SU-DHL-6 (cell line): Measurements from ENCODE around the gene RAB36.

Source experiments
- H2AFZ ChIP-seq: fragments of 200-600 bp; sonication (generic); 2 replicates; pipeline ENCODE4 v1.6.1; 2014; ENCODE audit warnings: low read depth, mild to moderate bottlenecking, moderate library complexity, mixed read lengths, antibody characterized with exemption, low read length; ENCODE audit not compliant: severe bottlenecking
- H3F3A ChIP-seq: fragments of 200-600 bp; shearing (Covaris generic); 2 replicates; pipeline ENCODE4 v1.6.0; 2016; ENCODE audit warnings: antibody characterized with exemption, mild to moderate bottlenecking; ENCODE audit not compliant: insufficient read depth
- H3K27ac ChIP-seq: fragments of 200-600 bp; sonication (generic); 2 replicates; pipeline ENCODE4 v1.5.1; 2016; ENCODE audit warnings: low read depth, mild to moderate bottlenecking, low read length, moderate library complexity, mixed read lengths
- H3K27me3 ChIP-seq: fragments of 200-600 bp; sonication (generic), shearing (Covaris generic); 2 replicates; pipeline ENCODE4 v1.6.0; 2014; ENCODE audit warnings: mild to moderate bottlenecking, low read length
- H3K36me3 ChIP-seq: fragments of 200-600 bp; sonication (generic); 2 replicates; pipeline ENCODE4 v1.6.1; 2014; ENCODE audit warnings: mild to moderate bottlenecking, low read length, mixed read lengths
- H3K4me2 ChIP-seq: fragments of 300-600, 200-600 bp; shearing (Covaris generic), sonication (generic); 2 replicates; pipeline ENCODE4 v1.6.0; 2014; ENCODE audit warnings: low read length, low read depth, mild to moderate bottlenecking; ENCODE audit not compliant: poor library complexity, severe bottlenecking
- H3K4me3 ChIP-seq: fragments of 200-600 bp; sonication (generic); 2 replicates; pipeline ENCODE4 v1.5.1; 2014; ENCODE audit warnings: antibody characterized with exemption, low read length, mild to moderate bottlenecking, mixed read lengths; ENCODE audit not compliant: insufficient read depth, poor library complexity, severe bottlenecking
- H3K79me2 ChIP-seq: fragments of 200-600 bp; sonication (generic); 2 replicates; pipeline ENCODE4 v1.6.1; 2014; ENCODE audit warnings: mild to moderate bottlenecking, low read length, moderate library complexity; ENCODE audit not compliant: insufficient read depth
- H3K9ac ChIP-seq: fragments of 200-600 bp; sonication (generic); 2 replicates; pipeline ENCODE4 v1.7.0; 2014; ENCODE audit warnings: mild to moderate bottlenecking, low read length
- H3K9me2 ChIP-seq: fragments of 200-600 bp; sonication (generic); replicated peaks from 2 replicates; pipeline ENCODE4 v1.6.1; 2014; ENCODE audit warnings: low read length; ENCODE audit not compliant: insufficient read depth
- H3K9me3 ChIP-seq: fragments of 200-600 bp; sonication (generic); 2 replicates; pipeline ENCODE4 v1.6.1; 2014; ENCODE audit warnings: low read length, mixed read lengths; ENCODE audit not compliant: insufficient read depth
- H4K20me1 ChIP-seq: fragments of 200-600 bp; sonication (generic); 2 replicates; pipeline ENCODE4 v1.6.1; 2014; ENCODE audit warnings: low read depth, mild to moderate bottlenecking, antibody characterized with exemption, low read length, moderate library complexity, mixed read lengths
- CTCF ChIP-seq: fragments of 200-600 bp; sonication (generic); IDR thresholded peaks from one replicate; pipeline ENCODE4 v1.5.1; 2017; ENCODE audit warnings: antibody characterized with exemption, mild to moderate bottlenecking, low read length, moderate library complexity; ENCODE audit not compliant: insufficient read depth, poor library complexity, severe bottlenecking
- EZH2phosphoT487 ChIP-seq: fragments of 200-600 bp; sonication (generic), shearing (Covaris generic); conservative IDR thresholded peaks from 2 replicates; pipeline ENCODE4 v1.6.1; 2018; ENCODE audit warnings: mild to moderate bottlenecking, antibody characterized with exemption, low read length, moderate library complexity, mixed read lengths

RAB36 gene

GRCh38 chr22:23184764-23185113 is 39.5 kb downstream of the RAB36 start:
- no peak overlapping the region for H3K4me3 ChIP-seq
- H3K79me2 ChIP-seq: no peaks in the 10 kb centered on the region
- no peak overlapping the region for H3K4me2 ChIP-seq

GRCh38 chr22:23187211-23187610 is 41.9 kb downstream of the RAB36 start:
- Histone ChIP-seq H2AFZ (no peak overlapping the region), H3K9me3 (no peaks in the 10 kb centered on the region), H3K27ac (no peak overlapping the region), H3K36me3 (no peaks in the 10 kb centered on the region), H3K9me2 (no peaks in the 10 kb centered on the region), H3K79me2 (no peaks in the 10 kb centered on the region), H3K4me2 (no peak overlapping the region), H4K20me1 (no peaks in the 10 kb centered on the region), H3F3A (no peaks in the 10 kb centered on the region), H3K27me3 (no peaks in the 10 kb centered on the region), H3K4me3 (no peak overlapping the region), H3K9ac (no peak overlapping the region)
- TF ChIP-seq EZH2phosphoT487: no peak
- TF ChIP-seq CTCF: no peak

More at GRCh38 chr22:23184764-23185113, 39.5 kb downstream of the RAB36 start:
- Histone ChIP-seq H3F3A (no peaks in the 10 kb centered on the region), H3K9me2 (no peaks in the 10 kb centered on the region), H3K9me3 (no peaks in the 10 kb centered on the region), H3K27me3 (no peaks in the 10 kb centered on the region), H3K9ac (no peak overlapping the region), H2AFZ (no peak overlapping the region), H3K36me3 (no peaks in the 10 kb centered on the region), H4K20me1 (no peaks in the 10 kb centered on the region), H3K27ac (no peak overlapping the region)
- TF ChIP-seq EZH2phosphoT487: no peak
- TF ChIP-seq CTCF: no peak

- H3K9me3 ChIP-seq: no peaks in the 10 kb centered on the region
- H3K36me3 ChIP-seq: no peaks in the 10 kb centered on the region
Measured at GRCh38 chr22:23187871-23188700, 42.8 kb downstream of the RAB36 start.

More at GRCh38 chr22:23187871-23188700, 42.8 kb downstream of the RAB36 start:
- Histone ChIP-seq H3K27ac (no peak overlapping the region), H3K4me2 (no peak overlapping the region), H3K79me2 (no peaks in the 10 kb centered on the region), H2AFZ (no peak overlapping the region), H3F3A (no peaks in the 10 kb centered on the region), H3K27me3 (no peaks in the 10 kb centered on the region), H4K20me1 (no peaks in the 10 kb centered on the region), H3K9me2 (no peaks in the 10 kb centered on the region), H3K9ac (no peak overlapping the region), H3K4me3 (no peak overlapping the region)
- TF ChIP-seq CTCF (no peak), EZH2phosphoT487 (no peak)
